OCI-M2 (cell line): ENCODE results near the gene OPRL1.

Experiments used
- DNase-seq: peaks from one replicate; lab custom pipeline; 2025; ENCODE audit not compliant: unreplicated experiment; lab: John Stamatoyannopoulos, UW

The OPRL1 gene

GRCh38 chr20:64055893-64056638 lies 23.8 kb upstream of the OPRL1 start:
- no peak for DNase-seq

GRCh38 chr20:64056639-64056888 lies 23.3 kb upstream of the OPRL1 start:
- no peak for DNase-seq

GRCh38 chr20:64056889-64057627 lies 22.8 kb upstream of the OPRL1 start:
- no peak for DNase-seq

GRCh38 chr20:64057628-64058498 lies 22.0 kb upstream of the OPRL1 start:
- DNase-seq = no peak

- DNase-seq = no peak
Observed at GRCh38 chr20:64058536-64058935, 21.3 kb upstream of the OPRL1 start.

GRCh38 chr20:64062276-64062595 lies 17.6 kb upstream of the OPRL1 start:
- no peak for DNase-seq

- DNase-seq = no peak
Observed at GRCh38 chr20:64062596-64063388, 17.1 kb upstream of the OPRL1 start, which contains the start of gene TCEA2. Gene TCEA2, plus strand, starts transcription at chr20:64063198. Its CDS starts 115 bp downstream, at chr20:64063313.

GRCh38 chr20:64063389-64064144 lies 16.3 kb upstream of the OPRL1 start:
- DNase-seq = no peak

- DNase-seq = no peak
Observed at GRCh38 chr20:64064145-64064698, 15.7 kb upstream of the OPRL1 start.

GRCh38 chr20:64065062-64065973 lies 14.6 kb upstream of the OPRL1 start:
- DNase-seq = no peak

GRCh38 chr20:64065974-64066343 lies 13.9 kb upstream of the OPRL1 start:
- no peak for DNase-seq

GRCh38 chr20:64067005-64067632 lies 12.8 kb upstream of the OPRL1 start:
- no peak for DNase-seq

- DNase-seq = no peak
Observed at GRCh38 chr20:64067733-64068307, 12.1 kb upstream of the OPRL1 start.

- no peak for DNase-seq
Observed at GRCh38 chr20:64068386-64069208, 11.3 kb upstream of the OPRL1 start.

GRCh38 chr20:64069209-64069613 lies 10.7 kb upstream of the OPRL1 start:
- no peak for DNase-seq

- no peak for DNase-seq
Observed at GRCh38 chr20:64069614-64070243, 10.2 kb upstream of the OPRL1 start.
